CD1c-positive myeloid dendritic cell (primary cell): ENCODE data around the gene LRFN3.
"Not testable (repeated sequence)": the region's sequence is repeated elsewhere in the genome, so short reads cannot be mapped to it uniquely, and the experiment has no call there.

Experiments used
- DNase-seq: peaks from one replicate; pipeline ENCODE4 v3.0.0-alpha.2; 2016; ENCODE audit errors: extremely low spot score

Gene LRFN3

DNA sequence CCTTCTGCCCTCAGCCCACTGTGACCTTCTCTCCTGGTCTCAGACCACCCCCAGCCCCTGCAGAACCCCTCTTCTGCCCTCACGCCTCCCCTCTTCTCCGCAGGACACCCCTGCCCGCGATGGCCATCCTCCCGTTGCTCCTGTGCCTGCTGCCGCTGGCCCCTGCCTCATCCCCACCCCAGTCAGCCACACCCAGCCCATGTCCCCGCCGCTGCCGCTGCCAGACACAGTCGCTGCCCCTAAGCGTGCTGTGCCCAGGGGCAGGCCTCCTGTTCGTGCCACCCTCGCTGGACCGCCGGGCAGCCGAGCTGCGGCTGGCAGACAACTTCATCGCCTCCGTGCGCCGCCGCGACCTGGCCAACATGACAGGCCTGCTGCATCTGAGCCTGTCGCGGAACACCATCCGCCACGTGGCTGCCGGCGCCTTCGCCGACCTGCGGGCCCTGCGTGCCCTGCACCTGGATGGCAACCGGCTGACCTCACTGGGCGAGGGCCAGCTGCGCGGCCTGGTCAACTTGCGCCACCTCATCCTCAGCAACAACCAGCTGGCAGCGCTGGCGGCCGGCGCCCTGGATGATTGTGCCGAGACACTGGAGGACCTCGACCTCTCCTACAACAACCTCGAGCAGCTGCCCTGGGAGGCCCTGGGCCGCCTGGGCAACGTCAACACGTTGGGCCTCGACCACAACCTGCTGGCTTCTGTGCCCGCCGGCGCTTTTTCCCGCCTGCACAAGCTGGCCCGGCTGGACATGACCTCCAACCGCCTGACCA lies 3.3 kb downstream of the LRFN3 start:
- no peak for DNase-seq

DNA sequence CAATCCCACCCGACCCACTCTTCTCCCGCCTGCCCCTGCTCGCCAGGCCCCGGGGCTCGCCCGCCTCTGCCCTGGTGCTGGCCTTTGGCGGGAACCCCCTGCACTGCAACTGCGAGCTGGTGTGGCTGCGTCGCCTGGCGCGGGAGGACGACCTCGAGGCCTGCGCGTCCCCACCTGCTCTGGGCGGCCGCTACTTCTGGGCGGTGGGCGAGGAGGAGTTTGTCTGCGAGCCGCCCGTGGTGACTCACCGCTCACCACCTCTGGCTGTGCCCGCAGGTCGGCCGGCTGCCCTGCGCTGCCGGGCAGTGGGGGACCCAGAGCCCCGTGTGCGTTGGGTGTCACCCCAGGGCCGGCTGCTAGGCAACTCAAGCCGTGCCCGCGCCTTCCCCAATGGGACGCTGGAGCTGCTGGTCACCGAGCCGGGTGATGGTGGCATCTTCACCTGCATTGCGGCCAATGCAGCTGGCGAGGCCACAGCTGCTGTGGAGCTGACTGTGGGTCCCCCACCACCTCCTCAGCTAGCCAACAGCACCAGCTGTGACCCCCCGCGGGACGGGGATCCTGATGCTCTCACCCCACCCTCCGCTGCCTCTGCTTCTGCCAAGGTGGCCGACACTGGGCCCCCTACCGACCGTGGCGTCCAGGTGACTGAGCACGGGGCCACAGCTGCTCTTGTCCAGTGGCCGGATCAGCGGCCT lies 4.1 kb downstream of the LRFN3 start:
- no peak for DNase-seq

DNA sequence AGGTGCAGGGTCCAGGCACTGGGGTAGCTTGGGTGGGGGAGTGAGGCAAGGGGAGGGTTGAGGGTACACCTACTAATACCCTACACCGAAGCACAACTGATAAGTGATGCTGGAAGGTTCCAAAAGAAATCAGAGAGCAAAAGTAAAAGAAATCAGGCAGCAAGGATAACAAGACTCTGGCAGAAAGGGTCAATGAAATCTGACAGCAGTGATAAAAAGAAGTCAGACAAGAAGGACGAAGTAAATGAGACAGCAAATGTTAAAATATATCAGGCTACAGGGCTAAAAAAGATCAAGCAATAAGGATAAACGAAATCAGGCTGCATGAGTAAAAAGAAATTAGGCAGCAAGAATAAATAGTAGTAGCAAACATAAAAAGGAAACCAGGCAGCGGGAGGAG lies 4.7 kb downstream of the LRFN3 start:
- no peak for DNase-seq

DNA sequence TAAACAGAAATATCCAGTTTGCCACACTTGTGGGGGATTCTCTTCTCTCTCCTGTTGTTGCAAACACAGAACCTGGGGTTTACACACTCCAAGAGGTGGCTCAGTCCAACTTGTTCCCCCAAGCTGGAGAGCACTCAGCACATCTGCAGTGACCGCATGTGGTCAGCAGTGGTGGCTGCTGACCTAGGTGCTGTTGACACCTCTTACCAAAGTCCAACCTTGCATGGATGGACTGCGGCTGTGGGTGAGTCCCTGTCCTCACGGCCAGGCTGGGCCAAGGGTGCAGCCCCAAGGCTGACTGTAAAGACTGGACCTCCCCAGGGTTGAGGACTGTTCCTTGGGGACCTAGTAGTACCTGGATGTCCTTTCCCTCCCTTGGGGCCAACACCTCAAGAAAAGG lies 6.1 kb downstream of the LRFN3 start:
- DNase-seq, result no peak

DNA sequence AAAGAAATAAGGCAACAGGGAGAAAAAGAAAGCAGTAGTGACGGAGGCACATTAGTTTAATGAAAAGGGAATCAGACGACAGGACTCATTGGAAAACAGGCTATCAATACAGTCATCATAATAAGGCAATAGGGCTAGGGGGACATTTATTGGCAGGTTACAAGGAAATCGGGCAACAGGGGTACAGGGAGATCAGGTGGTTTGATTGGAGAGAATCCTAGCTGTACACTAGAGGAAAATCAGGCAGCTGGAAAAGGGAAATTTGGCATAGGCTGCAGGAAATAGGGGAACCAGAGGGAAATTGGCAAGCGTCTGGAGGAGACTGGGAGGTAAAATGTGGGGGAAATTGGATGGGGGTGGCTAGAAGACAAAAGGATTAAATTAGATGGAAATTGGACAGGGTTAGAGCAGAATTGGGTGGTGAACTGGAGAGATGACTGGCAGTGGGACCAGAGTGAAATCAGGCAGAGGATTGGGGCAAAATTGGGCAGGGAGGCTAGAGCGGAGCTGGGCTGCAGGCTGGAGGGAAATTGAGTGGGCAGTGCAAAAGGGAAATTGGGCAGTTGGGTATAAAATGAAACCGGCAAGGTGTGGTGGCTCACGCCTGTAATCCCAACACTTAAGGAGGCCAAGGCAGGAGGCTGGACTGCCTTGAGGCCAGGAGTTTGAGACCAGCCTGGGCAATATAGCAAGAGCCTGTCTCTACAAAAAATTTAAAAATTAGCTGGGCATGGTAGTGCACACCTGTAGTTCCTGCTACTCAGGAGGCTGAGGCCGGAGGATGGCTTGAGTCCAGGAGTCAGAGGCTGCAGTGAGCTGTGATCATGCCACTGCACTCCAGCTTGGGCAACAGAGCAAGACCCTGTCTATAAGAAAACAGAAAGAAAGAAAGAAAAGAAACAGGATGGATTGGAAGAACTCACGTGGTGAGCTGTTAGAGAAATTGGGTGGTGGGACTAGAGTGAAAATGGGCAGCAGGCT lies 7.4 kb downstream of the LRFN3 start:
- DNase-seq, result no peak

DNA sequence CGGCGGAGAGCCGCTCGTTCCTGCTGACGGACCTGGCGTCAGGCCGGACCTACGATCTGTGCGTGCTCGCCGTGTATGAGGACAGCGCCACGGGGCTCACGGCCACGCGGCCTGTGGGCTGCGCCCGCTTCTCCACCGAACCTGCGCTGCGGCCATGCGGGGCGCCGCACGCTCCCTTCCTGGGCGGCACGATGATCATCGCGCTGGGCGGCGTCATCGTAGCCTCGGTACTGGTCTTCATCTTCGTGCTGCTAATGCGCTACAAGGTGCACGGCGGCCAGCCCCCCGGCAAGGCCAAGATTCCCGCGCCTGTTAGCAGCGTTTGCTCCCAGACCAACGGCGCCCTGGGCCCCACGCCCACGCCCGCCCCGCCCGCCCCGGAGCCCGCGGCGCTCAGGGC lies 8.4 kb downstream of the LRFN3 start:
- no peak for DNase-seq

DNA sequence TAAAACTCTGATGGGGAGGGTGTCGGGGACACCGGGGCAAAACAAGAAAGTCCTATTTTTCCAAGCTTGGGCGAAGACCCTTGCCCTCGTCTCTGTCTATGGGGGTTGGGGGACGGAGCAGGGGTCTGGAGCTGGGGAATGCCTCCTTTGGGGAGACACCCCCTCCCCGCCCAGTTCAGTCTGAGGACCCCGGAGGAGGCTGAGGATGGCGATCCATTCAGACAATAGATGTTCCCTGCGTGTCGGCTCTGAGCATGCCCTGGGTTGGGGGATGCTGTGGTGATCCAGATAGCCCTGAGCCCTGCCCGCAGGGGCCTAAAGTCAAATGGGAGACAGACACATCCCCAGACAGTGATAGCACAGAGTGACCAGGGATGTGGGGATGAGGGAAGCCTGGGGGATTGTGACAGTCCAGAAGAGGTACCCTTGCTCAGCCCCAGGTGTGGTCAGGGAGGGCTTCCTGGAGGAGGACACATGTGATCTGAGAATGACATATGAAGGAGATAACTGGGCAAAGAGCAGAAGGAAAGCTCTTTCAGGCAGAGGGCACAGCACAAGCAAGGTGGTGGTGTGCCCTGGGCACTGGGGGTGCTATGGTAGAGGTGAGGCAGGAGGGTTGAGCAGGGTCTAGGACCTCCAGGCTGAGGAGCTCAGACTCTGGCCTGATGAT lies 9.1 kb downstream of the LRFN3 start:
- DNase-seq, result no peak

DNA sequence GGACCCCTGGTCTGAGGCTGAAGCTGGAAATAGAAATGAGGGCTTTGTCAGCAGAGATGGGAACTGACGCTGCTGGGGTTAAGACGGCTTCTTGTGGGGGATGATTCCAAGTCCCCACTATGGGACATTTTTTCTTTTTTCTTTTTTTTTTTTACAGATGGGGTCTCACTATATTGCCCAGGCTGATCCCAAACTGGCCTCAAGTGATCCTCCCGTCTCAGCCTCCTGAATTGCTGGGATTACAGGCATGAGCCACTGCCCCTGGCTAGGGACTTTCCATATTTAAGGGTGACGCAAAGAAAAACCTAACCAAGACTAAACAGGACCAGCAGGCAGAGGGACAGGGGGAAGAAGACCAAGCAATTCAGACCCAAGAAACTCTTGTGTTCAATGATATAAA lies 10.0 kb downstream of the LRFN3 start:
- DNase-seq, result no peak

DNA sequence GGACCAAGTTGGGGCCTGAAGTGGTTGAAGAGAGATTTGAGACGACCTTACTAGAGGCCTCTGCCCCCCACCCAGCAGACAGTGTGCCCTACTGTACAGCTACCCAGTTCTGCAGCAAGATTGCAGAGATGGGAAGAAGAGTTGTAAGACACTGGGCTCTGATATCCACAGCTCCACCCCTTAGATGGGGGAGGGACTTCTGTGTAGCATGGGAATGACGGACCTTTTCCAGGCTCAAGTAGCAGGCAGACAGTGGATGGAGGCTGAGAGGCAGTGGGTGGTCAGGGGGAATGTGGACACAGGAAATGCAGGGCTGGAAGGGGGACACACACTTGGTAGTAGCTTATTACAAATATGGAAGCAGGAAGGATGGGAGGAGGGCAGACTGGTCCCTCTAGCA lies 13.0 kb downstream of the LRFN3 start:
- DNase-seq, result no peak

DNA sequence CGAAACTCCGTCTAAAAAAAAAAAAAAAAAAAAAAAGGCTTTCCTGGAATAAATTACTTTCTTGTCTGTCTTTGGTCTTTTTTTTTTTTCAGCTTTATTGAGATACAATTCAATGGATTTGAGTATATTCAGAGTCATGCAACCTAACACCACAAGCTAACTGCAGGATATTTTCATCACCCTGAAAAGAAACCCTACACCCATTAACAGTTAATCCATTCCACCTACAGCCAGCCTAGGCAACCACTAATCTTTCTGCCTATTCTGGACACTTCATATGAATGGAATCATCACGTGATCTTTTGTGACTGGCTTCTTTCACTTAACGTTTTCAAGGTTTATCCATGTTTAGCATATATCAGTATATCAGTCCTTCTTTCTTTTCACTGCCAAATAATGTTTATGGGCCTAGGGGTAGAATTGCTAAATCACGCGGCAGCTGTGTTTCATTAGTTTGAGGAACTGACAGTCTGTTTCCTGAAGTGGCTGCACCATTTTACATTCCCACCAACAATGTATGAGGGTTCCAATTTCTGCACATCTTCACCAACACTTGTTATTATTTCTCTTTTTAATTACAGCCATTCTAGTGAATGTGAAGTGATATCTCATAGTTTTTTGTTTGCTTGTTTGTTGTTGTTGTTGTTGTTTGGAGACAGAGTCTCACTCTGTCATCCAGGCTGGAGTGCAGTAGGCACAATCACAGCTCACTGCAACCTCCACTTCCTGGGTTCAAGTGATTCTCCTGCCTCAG lies 19.9 kb downstream of the LRFN3 start:
- no peak for DNase-seq

DNA sequence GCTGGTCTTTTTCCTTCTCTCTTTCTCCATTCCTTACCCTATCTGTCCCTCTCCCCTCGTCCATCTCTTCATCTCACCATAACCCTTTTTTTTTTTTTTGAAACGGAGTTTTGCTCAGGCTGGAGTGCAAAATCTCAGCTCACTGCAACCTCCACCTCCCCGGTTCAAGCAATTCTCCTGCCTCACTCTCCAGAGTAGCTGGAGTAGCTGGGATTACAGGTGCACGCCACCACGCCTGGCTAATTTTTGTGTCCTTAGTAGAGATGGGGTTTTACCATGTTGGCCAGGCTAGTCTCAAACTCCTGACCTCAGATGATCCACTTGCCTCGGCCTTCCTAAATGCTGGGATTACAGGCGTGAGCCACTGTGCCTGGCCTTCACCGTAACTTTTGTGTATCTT lies 21.2 kb downstream of the LRFN3 start:
- DNase-seq, result not testable (repeated sequence)

DNA sequence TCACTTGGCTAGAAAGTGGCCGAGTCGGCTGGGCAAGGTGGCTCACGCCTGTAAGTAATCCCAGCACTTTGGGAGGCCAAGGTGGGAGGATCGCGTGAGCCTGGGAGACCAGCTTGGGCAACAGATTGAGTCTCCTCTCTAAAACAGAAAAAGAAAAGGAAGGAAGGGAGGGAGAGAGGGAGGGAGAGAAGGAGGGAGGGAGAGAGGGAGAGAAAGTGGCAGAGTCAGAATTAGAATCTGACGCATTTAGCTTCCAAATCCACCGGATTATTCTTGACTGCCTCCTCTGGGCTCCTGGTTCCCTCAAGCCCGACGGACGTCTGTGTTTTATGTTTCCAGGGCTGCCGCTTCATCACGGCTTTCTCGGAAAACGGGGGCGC lies 22.5 kb downstream of the LRFN3 start:
- no peak for DNase-seq

DNA sequence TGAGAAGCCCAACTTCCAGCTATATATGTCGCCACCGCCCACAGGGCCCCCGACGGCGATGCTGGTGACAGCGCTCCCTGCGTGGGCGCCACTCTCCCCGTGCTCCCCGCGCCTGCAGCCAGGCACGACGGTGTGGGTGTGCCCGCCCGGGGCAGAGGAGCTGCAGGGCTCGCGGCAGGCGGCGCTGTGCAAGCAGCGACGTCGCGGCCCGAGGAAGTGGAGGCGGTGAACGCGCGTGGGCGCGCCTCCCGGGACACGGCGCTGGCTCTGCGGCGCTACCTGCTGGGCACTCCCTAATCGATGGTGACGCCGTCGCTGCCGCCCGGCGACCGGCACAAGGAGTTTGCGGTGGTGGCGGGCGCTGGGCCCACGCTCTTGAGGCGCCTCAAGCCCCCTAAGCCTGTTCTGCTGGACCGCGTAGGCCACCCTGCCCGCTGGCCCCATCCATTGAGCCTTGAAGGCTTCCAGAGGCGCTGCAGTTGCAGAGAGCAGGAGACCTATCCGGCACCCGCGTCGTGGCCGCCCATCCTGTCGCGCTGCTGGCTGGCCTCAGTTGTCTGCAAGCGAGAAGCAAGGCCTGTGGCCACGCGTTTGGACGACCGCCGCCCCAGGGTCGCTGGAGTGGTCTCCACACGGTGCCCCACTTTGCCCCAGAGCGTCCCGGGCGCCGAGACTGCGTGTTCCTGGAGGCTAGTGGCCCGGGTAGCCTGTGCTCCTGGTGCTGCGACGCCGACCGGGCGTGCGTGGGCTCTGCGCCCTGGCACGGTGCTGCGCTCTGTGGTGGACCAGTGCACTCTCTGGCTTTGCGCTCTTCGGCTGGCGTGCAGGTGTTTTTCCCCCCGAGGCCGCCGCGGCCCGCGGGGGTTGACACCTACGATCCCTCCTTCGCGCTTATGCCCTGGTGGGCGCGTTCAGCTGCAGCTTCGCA lies 23.1 kb downstream of the LRFN3 start:
- peak; percentile 97 for DNase-seq

DNA sequence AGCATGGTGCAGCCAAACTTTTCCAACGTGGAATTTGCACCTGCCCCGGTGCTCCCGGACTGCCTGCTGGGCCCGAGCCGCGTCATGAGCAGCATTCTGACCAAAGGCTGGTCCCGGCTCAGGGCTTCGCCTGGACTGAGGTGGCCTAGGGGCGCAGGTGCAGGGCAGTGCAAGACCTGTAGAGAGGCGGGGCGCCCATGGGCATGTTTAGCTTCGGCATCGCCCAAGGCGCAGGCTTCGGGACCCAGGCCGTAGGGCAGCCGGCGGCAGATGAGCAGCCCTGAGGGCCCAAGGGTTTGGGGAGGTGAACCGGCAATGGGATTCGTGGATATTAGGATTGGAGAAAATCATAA lies 23.8 kb downstream of the LRFN3 start:
- DNase-seq, result no peak

DNA sequence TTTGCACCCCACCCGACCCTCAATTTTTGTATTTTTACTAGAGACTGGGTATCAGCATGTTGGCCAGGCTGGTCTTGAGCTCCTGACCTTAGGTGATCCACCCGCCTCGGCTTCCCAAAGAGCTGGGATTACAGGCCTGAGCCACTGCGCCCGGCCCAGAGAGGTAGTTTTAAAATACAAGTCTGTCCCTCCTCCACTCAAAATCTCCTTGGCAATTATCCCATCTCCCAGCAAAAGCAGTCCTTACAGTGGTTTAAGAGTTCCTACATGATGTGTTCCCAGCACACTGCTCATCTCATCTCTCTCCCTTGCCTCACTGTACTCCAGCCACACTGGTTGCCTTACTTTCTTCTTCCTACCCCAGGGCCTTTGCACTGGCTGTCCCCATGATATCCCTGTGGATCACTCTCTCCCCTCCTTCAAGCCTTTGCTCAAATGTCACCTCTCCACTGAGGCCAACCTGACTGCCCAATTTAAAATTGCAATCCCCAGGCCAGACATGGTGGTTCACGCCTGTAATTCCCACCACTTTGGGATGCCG lies 24.3 kb downstream of the LRFN3 start:
- no peak for DNase-seq

DNA sequence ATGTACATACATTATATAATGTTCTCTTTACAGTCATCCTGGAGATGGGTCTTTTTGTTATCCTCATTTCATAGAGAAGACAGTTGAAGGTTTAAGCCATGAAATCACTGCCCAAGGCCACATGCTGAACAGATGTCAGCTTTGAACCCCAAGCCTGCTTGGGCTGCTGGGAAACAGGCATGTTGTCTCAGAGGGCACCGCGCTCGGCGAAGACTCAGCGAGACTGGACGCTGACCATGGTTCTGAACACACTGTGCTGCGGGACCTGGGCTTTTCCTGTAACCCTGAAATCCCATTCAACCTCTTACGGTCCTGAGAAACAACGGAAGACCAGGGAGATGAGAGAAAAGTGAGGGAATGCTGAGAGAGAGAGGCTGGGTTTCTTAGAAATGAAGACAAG lies 27.3 kb downstream of the LRFN3 start:
- DNase-seq, result peak; percentile 53

DNA sequence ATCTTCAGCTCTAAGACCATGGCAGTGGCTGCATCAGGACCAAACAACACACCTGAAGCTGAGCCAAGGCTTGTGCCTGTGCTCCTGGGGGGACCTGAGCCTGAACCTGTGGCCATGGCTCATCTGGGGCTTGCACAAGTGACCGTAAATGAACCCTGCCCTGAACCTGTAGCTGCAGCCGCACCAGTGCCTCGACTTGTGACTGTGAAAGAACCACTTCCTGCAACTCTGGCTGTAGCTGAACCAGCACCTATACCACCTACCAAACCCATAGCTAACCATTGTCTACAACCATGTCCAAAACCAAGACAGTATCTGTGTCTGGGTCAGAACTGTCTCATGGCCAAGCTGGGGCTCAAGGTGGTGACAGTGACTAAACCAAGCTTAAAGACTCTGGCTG lies 30.6 kb downstream of the LRFN3 start:
- no peak for DNase-seq

DNA sequence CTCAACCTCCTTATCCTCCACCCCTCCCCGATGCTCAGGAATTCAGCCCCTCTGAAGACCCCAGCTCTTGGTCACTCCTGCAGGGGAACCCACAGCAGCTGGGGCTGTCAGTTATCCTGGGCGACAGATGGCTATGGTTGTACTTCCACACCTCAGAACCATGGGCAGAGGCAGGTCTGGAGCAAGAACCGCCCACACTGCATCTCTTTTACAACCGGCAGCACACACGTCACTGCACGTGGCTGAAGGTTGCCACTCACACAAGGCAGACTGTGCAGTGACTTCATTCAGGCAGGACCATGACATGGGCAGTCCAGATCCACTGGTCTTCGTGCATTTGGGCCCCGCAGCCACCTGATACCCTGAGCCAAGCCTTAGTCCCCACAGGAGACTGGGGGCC lies 37.3 kb downstream of the LRFN3 start:
- peak; percentile 54 for DNase-seq

DNA sequence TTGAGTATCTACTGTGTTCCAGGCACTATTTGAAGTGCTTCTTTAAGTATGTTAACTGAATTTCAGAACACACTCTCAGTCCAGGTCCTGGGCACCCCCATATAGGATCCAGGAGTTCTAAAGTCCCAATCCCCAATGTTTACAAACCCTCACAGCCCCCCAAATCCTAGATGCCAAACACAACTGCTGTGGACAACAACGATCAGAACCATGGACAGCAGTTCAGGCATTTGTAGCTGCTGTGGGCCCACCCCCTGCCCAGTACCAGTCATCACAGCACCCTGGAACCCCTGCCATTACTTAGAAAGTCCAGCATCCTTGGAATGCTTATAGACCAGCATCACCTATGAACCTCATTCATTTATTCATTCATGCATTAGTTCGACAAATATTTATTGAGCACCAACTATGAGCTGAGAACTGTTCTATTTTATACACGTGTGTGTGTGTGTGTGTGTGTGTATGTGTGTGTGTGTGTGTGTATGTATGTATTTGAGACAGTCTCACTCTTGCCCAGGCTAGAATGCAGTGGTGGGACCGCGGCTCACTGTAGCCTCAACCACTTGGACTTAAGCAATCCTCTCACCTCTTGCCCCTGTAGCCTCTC lies 39.5 kb downstream of the LRFN3 start:
- DNase-seq, result peak; percentile 14
